Epithelial cell of esophagus (primary cell): ENCODE measurements around the gene NKAIN2.
A peak's percentile ranks its signal among the peaks of the same experiment; 100 is the strongest.

Source experiments
- DNase-seq: peaks from one replicate; pipeline ENCODE4 v3.0.0; 2010; ENCODE audit warnings: low read depth
- H3K4me3 ChIP-seq: 2 replicates; pipeline ENCODE4 v1.5.1; 2011; ENCODE audit warnings: mild to moderate bottlenecking, low read length, control low read depth
- TF ChIP-seq, protein P1 (sequence below): IDR thresholded peaks from 2 replicates; pipeline ENCODE4 v1.5.1; 2011; ENCODE audit warnings: low read depth, mild to moderate bottlenecking, low read length, control low read depth, inconsistent platforms; ENCODE audit not compliant: insufficient read depth; ENCODE audit errors: missing control alignments

The NKAIN2 gene

DNA sequence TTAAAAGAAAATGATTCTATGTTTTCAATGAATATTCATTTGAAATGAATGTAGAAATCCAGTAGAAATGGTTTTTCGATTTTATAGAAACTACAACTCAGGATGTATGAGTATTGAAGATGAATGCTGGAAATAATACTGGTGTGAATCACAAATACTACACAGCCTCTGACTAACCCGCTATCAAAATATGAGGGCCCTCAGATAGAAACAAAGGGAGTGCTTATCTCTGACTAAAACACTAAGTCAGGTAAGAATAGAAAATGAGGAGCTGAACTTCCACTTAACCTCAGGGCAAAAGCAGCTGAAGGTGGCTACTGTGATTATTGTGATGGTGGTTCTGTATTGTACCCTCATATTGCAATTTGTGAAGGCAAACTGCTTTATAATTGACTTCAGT lies 937.7 kb downstream of the NKAIN2 start:
- TF ChIP-seq, protein P1, sequence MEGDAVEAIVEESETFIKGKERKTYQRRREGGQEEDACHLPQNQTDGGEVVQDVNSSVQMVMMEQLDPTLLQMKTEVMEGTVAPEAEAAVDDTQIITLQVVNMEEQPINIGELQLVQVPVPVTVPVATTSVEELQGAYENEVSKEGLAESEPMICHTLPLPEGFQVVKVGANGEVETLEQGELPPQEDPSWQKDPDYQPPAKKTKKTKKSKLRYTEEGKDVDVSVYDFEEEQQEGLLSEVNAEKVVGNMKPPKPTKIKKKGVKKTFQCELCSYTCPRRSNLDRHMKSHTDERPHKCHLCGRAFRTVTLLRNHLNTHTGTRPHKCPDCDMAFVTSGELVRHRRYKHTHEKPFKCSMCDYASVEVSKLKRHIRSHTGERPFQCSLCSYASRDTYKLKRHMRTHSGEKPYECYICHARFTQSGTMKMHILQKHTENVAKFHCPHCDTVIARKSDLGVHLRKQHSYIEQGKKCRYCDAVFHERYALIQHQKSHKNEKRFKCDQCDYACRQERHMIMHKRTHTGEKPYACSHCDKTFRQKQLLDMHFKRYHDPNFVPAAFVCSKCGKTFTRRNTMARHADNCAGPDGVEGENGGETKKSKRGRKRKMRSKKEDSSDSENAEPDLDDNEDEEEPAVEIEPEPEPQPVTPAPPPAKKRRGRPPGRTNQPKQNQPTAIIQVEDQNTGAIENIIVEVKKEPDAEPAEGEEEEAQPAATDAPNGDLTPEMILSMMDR = no peak

DNA sequence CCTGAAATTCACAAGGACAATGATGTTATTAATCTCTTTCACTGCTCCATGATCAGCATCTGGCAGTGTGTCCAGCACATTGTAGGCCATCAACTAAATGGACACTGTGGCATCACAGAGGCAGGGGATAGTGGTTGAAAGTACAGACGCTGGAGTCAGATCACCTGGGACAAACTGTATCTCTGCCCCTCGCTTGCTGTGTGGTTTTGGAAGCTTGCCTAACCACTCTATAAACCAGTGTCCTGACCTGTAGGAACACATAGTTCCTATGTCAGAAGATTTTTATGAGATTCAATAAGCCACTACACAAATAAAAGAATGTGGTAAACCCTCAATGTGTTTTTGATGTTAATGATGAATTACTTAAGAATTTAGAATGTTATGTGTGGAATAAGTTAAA lies 939.3 kb downstream of the NKAIN2 start:
- no peak overlapping the region for H3K4me3 ChIP-seq
- DNase-seq = peak; percentile 38
- TF ChIP-seq, protein P1 = no peak

More for the DNA sequence above, 937.7 kb downstream of the NKAIN2 start:
- no peak overlapping the region for H3K4me3 ChIP-seq
- peak; percentile 60 for DNase-seq

DNA sequence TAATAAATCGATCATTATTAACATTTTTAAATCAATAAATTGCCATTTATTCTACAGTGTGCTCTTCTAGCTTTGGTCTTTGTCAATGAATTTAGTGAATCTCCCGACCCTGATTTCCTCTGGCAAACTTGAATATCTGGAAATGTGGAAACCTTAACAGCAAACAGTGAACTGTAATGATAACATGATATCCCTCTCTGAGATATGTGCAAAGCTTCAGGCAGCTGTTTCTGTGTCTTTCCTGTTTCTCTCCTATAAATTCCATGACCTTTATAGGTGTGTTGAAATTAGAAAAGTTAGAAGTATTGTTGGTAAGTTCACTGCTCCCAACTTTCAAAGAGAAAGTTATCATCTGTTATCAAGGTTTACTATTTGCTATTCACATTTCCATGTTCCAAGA lies 939.8 kb downstream of the NKAIN2 start:
- no peak for DNase-seq
- no peak overlapping the region for H3K4me3 ChIP-seq
- TF ChIP-seq, protein P1 = no peak

DNA sequence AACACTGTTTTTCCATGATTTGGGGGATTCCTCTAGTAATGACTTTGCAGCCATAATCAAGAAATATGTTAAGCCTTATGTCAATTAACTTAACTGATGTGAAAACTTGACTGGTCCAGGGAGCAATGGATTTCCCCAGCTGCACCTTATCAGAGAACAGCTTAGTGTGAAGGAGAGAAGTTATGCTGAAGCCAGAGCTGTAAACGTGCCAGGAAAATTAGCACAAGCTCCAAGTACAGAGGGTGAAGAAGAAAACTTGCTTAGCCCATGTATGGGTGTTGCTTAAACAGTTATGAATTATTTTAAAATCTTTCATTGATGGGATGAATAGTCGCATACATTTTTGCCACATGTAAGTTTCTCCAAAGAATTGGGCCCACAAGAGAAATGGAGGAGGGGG lies 943.7 kb downstream of the NKAIN2 start:
- no peak for DNase-seq
- H3K4me3 ChIP-seq = no peak overlapping the region
- TF ChIP-seq, protein P1 = no peak

DNA sequence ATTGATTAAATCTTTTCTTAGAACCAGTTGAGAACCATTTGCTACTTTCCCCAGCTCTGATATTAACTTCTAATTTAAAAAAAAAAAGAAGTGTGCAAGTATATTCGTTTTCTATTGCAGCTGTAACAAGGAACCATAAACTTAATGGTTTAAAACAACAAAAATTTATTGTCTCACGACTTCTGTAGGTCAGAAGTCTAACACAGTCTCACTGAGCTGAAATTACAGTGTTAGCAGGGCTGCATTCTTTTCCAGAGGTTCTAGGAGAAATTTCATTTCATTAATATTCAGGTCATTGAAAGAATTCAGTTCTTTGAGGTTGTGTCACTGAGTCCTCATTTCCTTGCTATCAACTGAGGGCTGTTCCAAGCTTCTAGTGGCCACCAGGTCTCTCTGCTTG lies 945.1 kb downstream of the NKAIN2 start:
- TF ChIP-seq, protein P1 = no peak
- H3K4me3 ChIP-seq = no peak overlapping the region
- DNase-seq = no peak

DNA sequence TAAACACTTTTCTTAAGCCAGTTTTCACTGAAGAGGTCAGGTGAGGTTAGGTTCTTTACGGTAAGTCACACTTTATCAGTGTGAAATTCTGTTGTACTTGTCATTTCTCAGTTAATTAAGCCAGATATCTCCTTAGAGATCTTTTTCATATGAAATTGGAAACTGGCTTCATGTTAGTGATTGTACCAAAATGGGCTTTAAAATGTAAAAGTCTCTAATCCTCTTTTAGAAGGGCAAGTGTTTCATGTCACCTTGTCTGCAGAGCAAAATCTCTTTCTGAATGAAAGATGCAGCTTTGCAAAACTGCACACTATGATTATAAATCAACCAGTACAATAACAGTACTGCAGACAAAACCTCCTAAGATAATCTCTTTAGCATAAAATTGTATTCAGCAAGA lies 949.3 kb downstream of the NKAIN2 start:
- TF ChIP-seq, protein P1 = no peak
- no peak for DNase-seq
- H3K4me3 ChIP-seq = no peak overlapping the region

DNA sequence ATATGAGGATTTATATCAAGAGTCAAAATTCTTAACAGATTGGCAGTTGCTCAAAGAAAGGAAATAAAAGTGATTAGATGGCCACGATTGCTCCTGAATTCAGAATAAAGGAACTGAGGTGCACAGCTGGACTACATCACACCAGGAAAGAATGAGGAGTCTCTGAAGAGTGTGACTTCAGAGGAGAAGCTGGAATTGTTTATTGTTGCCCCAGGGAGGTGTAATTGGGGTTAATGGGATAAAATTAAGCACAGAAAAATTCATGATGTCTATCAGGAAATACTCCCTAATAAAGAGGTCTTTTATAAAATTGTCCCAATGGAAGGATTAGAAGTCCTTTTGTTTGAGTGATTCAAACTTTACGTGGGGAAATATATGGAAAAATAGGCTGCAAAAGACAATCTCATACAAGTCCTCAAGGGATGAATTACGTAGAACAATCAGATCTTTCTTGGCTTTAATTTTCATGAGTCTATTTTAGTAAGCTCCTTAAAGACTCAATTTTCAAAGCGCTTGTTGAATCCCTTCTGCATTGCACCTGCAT lies 950.0 kb downstream of the NKAIN2 start:
- no peak overlapping the region for H3K4me3 ChIP-seq
- TF ChIP-seq, protein P1 = no peak
- DNase-seq = no peak
